Measurements from ENCODE around the gene ZNF571.
A peak's percentile ranks its signal among the peaks of the same experiment; 100 is the strongest.

Gene ZNF571

DNA sequence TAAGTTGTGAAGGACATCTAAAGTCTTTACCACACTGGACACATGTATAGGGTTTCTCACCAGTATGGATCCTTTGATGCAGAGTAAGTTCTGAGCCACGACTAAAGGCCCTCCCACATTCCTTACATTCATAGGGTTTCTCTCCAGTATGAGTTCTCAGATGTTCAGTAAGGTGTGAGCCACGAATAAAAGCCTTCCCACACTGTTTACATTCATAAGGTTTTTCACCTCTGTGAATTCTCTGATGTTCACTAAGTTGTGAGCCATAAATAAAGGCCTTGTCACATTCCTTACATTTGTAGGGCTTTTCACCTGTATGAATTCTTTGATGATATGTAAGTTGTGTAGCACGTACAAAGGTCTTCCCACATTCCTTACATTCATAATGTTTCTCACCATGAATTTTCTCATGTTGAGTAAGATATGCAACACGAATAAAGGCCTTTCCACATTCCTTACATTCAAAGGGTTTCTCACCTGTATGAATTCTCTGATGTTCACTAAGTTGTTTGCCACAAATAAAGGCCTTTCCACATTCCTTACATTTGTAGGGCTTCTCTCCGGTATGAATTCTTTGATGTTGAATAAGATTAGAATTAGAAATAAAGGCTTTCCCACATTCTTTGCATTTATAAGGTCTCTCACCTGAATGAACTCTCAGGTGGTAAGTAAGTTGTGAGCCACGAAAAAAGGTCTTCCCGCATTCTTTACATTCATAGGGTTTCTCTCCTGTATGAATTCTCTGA lies 29.8 kb downstream of the ZNF571 start:
- ATAC-seq = no peak
- TF ChIP-seq PPARA (CRISPR knock-in tag; IDR thresholded peaks at IDR 0.05; ENCODE audit: borderline replicate concordance) = no peak
- TF ChIP-seq CSRNP3 (CRISPR knock-in tag; IDR thresholded peaks at IDR 0.05) = no peak

DNA sequence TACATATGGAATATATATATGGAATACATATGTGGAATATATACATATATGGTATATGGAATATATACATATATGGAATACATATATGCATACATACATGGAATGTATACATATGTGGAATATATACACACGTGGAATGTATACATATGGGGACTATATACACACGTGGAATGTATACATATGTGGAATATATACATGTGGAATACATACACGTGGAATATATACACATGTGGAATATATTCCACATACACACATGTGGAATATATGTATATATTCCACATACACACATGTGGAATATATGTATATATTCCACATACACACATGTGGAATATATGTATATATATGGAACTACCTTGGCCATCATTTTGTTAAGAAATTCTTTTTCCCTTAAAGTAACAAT lies 31.1 kb downstream of the ZNF571 start:
- ATAC-seq = no peak
- TF ChIP-seq CSDC2 (CRISPR knock-in tag; IDR thresholded peaks at IDR 0.05) (no peak), ZNF565 (CRISPR knock-in tag; conservative IDR thresholded peaks at IDR 0.05; ENCODE audit: low read depth) (no peak)

DNA sequence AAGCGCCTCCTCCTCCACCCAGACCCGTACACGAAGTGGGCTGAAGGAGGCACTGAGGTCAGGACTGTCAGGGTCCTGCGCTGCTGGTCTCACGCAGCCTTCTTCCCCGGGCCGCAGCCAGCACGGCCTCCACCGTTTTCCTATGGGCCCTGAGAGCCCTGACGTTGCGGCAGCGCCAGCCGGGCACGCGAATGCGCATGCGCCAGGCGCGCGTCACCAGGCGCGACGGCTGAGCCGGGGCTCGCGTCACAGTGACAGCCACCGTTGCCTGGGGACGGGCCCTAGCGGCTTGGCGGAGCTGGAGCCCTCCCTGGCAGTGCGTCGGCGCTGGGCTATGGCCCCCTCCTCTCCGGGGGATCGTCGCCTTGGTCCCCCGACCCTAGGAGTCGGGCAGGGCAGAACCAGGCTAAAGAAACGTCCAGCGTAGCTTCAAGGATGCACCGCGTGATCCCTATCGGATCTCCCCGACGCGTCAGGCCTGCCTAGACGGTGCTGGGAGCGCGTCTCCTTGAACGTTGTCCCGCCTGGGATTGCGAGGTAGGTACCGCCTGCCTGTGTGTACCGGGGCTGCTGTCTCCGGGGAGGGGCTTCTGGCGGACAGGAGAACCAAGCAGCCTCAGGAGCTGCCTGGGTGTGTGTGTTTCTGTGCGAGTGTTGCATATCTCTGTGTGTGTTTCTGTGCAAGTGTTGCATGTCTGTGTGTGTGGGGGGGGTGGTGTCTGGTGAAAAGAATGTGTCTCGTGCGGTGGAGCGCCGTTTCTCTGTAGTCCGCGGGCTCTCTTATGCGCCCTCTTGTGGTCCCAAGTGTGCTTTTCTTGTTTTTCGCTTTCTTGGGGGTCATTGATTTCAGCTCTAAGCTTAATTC lies 43.2 kb downstream of the ZNF571 start:
- TF ChIP-seq ZNF8 (CRISPR knock-in tag; IDR thresholded peaks at IDR 0.05) (no peak), TCF4 (CRISPR knock-in tag; IDR thresholded peaks at IDR 0.05; ENCODE audit: borderline replicate concordance) (no peak), SNAI2 (CRISPR knock-in tag; IDR thresholded peaks at IDR 0.05) (no peak), ZC3H10 (CRISPR knock-in tag; IDR thresholded peaks at IDR 0.05) (no peak), OSR1 (CRISPR knock-in tag; IDR thresholded peaks at IDR 0.05) (no peak), ARNTL (CRISPR knock-in tag; IDR thresholded peaks at IDR 0.05; ENCODE audit: borderline replicate concordance, low read depth) (no peak), CSDC2 (CRISPR knock-in tag; IDR thresholded peaks at IDR 0.05) (no peak), CSRNP3 (CRISPR knock-in tag; IDR thresholded peaks at IDR 0.05) (no peak), GLIS3 (CRISPR knock-in tag; IDR thresholded peaks at IDR 0.05) (no peak), ZFP30 (CRISPR knock-in tag; IDR thresholded peaks at IDR 0.05) (no peak), BACH2 (CRISPR knock-in tag; IDR thresholded peaks at IDR 0.05; ENCODE audit: borderline replicate concordance) (no peak)
- TF ChIP-seq, protein P1, sequence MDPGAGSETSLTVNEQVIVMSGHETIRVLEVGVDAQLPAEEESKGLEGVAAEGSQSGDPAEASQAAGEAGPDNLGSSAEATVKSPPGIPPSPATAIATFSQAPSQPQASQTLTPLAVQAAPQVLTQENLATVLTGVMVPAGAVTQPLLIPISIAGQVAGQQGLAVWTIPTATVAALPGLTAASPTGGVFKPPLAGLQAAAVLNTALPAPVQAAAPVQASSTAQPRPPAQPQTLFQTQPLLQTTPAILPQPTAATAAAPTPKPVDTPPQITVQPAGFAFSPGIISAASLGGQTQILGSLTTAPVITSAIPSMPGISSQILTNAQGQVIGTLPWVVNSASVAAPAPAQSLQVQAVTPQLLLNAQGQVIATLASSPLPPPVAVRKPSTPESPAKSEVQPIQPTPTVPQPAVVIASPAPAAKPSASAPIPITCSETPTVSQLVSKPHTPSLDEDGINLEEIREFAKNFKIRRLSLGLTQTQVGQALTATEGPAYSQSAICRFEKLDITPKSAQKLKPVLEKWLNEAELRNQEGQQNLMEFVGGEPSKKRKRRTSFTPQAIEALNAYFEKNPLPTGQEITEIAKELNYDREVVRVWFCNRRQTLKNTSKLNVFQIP (CRISPR knock-in tag; IDR thresholded peaks at IDR 0.05; ENCODE audit: borderline replicate concordance, low read depth) = no peak
- peak; percentile 63 for ATAC-seq

DNA sequence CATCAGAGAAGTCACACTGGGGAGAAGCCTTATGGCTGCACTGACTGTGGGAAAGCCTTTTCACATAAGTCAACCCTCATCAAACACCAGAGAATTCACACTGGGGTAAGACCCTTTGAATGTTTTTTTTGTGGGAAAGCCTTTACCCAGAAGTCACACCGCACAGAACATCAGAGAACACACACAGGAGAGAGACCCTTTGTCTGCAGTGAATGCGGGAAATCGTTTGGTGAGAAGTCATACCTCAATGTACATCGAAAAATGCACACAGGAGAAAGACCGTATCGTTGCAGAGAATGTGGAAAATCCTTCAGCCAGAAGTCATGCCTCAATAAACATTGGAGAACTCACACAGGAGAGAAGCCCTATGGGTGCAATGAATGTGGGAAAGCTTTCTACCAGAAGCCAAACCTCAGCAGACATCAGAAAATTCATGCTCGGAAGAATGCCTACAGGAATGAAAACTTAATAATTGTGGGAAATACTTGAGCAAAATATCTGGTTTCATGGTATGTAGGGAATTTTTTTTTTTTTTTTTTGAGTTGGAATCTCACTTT lies 57.1 kb downstream of the ZNF571 start:
- no peak for TF ChIP-seq CSDC2 (CRISPR knock-in tag; IDR thresholded peaks at IDR 0.05)
- no peak for TF ChIP-seq RARB (CRISPR knock-in tag; IDR thresholded peaks at IDR 0.05)
- TF ChIP-seq TOX (CRISPR knock-in tag; IDR thresholded peaks at IDR 0.05; ENCODE audit: borderline replicate concordance) = no peak
- TF ChIP-seq ZFP30 (CRISPR knock-in tag; IDR thresholded peaks at IDR 0.05) = no peak
- TF ChIP-seq SNAI2 (CRISPR knock-in tag; IDR thresholded peaks at IDR 0.05) = no peak
- no peak for TF ChIP-seq PPARA (CRISPR knock-in tag; IDR thresholded peaks at IDR 0.05; ENCODE audit: borderline replicate concordance)
- TF ChIP-seq GLIS3 (CRISPR knock-in tag; IDR thresholded peaks at IDR 0.05) = no peak
- no peak for TF ChIP-seq OSR1 (CRISPR knock-in tag; IDR thresholded peaks at IDR 0.05)
- TF ChIP-seq CREB5 (CRISPR knock-in tag; IDR thresholded peaks at IDR 0.05; ENCODE audit: low read depth) = no peak
- no peak for TF ChIP-seq ISL1 (CRISPR knock-in tag; IDR thresholded peaks at IDR 0.05)
- no peak for TF ChIP-seq ZNF70 (CRISPR knock-in tag; IDR thresholded peaks at IDR 0.05)
- no peak for TF ChIP-seq PATZ1 (CRISPR knock-in tag; IDR thresholded peaks at IDR 0.05; ENCODE audit: borderline replicate concordance)
- no peak for TF ChIP-seq ZC3H10 (CRISPR knock-in tag; IDR thresholded peaks at IDR 0.05)
- TF ChIP-seq ZFP3 (CRISPR knock-in tag; IDR thresholded peaks at IDR 0.05) = no peak
- no peak for TF ChIP-seq CSRNP3 (CRISPR knock-in tag; IDR thresholded peaks at IDR 0.05)
- no peak for TF ChIP-seq BACH2 (CRISPR knock-in tag; IDR thresholded peaks at IDR 0.05; ENCODE audit: borderline replicate concordance)
- ATAC-seq = no peak
